Activated gamma-delta T cell treated with Interleukin-2 at 50 U/mL for 16 hours (primary cell): ENCODE results near the gene SLC35F6.
"Not testable (repeated sequence)": the region's sequence is repeated elsewhere in the genome, so short reads cannot be mapped to it uniquely, and the experiment has no call there.

Experiments used
- DNase-seq: peaks from one replicate; pipeline ENCODE4 v3.0.0-alpha.2; 2020

Gene SLC35F6

GRCh38 chr2:26786207-26787028 is 22.3 kb downstream of the SLC35F6 start:
- no peak for DNase-seq

GRCh38 chr2:26792720-26793119 is 28.6 kb downstream of the SLC35F6 start:
- no peak for DNase-seq

GRCh38 chr2:26793518-26793917 is 29.4 kb downstream of the SLC35F6 start:
- no peak for DNase-seq

GRCh38 chr2:26795135-26795534 is 31.1 kb downstream of the SLC35F6 start:
- DNase-seq = not testable (repeated sequence)

GRCh38 chr2:26801328-26801727 is 37.2 kb downstream of the SLC35F6 start:
- DNase-seq = no peak

GRCh38 chr2:26801796-26802195 is 37.7 kb downstream of the SLC35F6 start:
- DNase-seq = no peak

GRCh38 chr2:26805241-26805676 is 41.2 kb downstream of the SLC35F6 start:
- no peak for DNase-seq

- DNase-seq = no peak
Observed at GRCh38 chr2:26807788-26808460, 43.8 kb downstream of the SLC35F6 start.

GRCh38 chr2:26809211-26809610 is 45.1 kb downstream of the SLC35F6 start:
- no peak for DNase-seq

GRCh38 chr2:26809876-26810577 is 45.9 kb downstream of the SLC35F6 start:
- DNase-seq = no peak

GRCh38 chr2:26811261-26811660 is 47.2 kb downstream of the SLC35F6 start:
- DNase-seq = no peak

GRCh38 chr2:26811791-26812694 is 48.0 kb downstream of the SLC35F6 start:
- DNase-seq = no peak

- no peak for DNase-seq
Observed at GRCh38 chr2:26812731-26813130, 48.6 kb downstream of the SLC35F6 start.

GRCh38 chr2:26814072-26814765 is 50.1 kb downstream of the SLC35F6 start:
- not testable (repeated sequence) for DNase-seq

- DNase-seq = no peak
Observed at GRCh38 chr2:26816893-26817292, 52.8 kb downstream of the SLC35F6 start.

GRCh38 chr2:26818255-26818654 is 54.2 kb downstream of the SLC35F6 start:
- no peak for DNase-seq

GRCh38 chr2:26818972-26819371 is 54.9 kb downstream of the SLC35F6 start:
- no peak for DNase-seq

- no peak for DNase-seq
Observed at GRCh38 chr2:26820932-26821331, 56.8 kb downstream of the SLC35F6 start.

GRCh38 chr2:26822877-26823276 is 58.8 kb downstream of the SLC35F6 start:
- DNase-seq = no peak
